Mucosa of descending colon (tissue), 3 donors: ENCODE data around the gene CTXN2. TPM values are rescaled to one million over a fixed set of nuclear protein-coding genes. Genes with fewer than 3 reads are reported as not detected.

Source experiments
- ATAC-seq: fragments of 200-7000 bp; cut with Tn5 transposase; one replicate; pipeline ENCODE4 v1.9.1; 2020; ENCODE audit warnings: mild to moderate bottlenecking, moderate library complexity
- DNase-seq, 3 donors: peaks; one replicate each; pipeline ENCODE4 v3.0.0-alpha.2; 2020
- H3K36me3 ChIP-seq: fragments of 200-600 bp; one replicate; pipeline ENCODE4 v1.8.0; 2021; ENCODE audit warnings: low read depth, mild to moderate bottlenecking
- H3K4me1 ChIP-seq: fragments of 200-600 bp; one replicate; pipeline ENCODE4 v1.8.0; 2021; ENCODE audit warnings: low read depth, mild to moderate bottlenecking
- H3K4me3 ChIP-seq: fragments of 200-600 bp; one replicate; pipeline ENCODE4 v1.8.0; 2021; ENCODE audit warnings: mild to moderate bottlenecking
- H3K9me3 ChIP-seq: fragments of 200-600 bp; one replicate; pipeline ENCODE4 v1.8.0; 2021; ENCODE audit warnings: mild to moderate bottlenecking
- intact Hi-C, 2 donors: fragments of 100-400 bp; cut with DNase I in 1 of 2; cut with micrococcal nuclease in 1 of 2; formaldehyde crosslinking; loops; one replicate each; pipeline versions ENCODE4 v1.11.0 to v1.11.1; 2022; cut with DNase I, micrococcal nuclease
- total RNA-seq, 3 donors: library from RNA; stranded (reverse); fragmentation: NEBNext Ultra II Directional in 2 of 3; extraction: Animal tissue kit (Norgen Biotek cat#: 25700) in 2 of 3; gene quantifications; one replicate each; pipeline versions ENCODE4 v1.2.1 to v1.2.4, GENCODE V29; 2021 to 2023
- TF ChIP-seq, protein P1 (sequence below): fragments of 200-600 bp; IDR thresholded peaks from one replicate; pipeline ENCODE4 v1.8.0; 2022; ENCODE audit warnings: antibody characterized with exemption, mild to moderate bottlenecking
- donor health status: DM: no; HTN: no; CAD: no; lungs with moderate emphysema.
- donor health status: DM: no; HTN: no; CAD: no.
- donor health status: DM: no; HTN: yes; CAD: no.

Gene CTXN2
- total RNA-seq, 3 donors from 2014 or later, result 0.16 TPM; not detected in 2

GRCh38 chr15:48221261-48221660, 29.8 kb downstream of the CTXN2 start:
- H3K4me3 ChIP-seq, result no peak overlapping the region
- H3K36me3 ChIP-seq, result no peaks in the 10 kb centered on the region
- H3K9me3 ChIP-seq, result no peaks in the 10 kb centered on the region
- intact Hi-C loops, result no loop called here
- DNase-seq (no peak), ATAC-seq (no peak)
- no peaks in the 10 kb centered on the region for H3K4me1 ChIP-seq
- TF ChIP-seq, protein P1, sequence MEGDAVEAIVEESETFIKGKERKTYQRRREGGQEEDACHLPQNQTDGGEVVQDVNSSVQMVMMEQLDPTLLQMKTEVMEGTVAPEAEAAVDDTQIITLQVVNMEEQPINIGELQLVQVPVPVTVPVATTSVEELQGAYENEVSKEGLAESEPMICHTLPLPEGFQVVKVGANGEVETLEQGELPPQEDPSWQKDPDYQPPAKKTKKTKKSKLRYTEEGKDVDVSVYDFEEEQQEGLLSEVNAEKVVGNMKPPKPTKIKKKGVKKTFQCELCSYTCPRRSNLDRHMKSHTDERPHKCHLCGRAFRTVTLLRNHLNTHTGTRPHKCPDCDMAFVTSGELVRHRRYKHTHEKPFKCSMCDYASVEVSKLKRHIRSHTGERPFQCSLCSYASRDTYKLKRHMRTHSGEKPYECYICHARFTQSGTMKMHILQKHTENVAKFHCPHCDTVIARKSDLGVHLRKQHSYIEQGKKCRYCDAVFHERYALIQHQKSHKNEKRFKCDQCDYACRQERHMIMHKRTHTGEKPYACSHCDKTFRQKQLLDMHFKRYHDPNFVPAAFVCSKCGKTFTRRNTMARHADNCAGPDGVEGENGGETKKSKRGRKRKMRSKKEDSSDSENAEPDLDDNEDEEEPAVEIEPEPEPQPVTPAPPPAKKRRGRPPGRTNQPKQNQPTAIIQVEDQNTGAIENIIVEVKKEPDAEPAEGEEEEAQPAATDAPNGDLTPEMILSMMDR, result no peak

GRCh38 chr15:48221885-48222284, 30.4 kb downstream of the CTXN2 start:
- ATAC-seq, result no peak
- no peaks in the 10 kb centered on the region for H3K9me3 ChIP-seq

DNA sequence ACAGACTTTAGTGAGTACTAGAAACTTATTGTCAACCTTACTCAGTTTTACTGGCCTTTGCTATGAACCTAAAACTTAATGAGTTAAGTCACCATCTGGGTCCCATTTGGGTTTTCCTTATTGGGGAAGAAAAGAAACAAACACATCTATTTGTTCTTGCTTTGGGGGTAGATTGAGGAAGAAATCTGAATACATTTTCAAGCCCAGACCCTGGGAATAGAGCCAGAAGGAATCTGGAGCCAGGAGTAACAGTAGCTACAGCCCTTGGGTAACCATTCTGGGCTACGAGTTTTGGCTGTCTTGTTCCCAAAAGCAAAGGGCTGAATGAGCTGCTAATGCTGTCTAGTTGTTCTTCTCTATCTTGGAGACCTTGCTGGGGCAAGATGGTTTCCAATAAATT, 31.2 kb downstream of the CTXN2 start:
- intact Hi-C loops, result no loop called here
- H3K9me3 ChIP-seq, result no peaks in the 10 kb centered on the region

More at GRCh38 chr15:48221885-48222284, 30.4 kb downstream of the CTXN2 start:
- Histone ChIP-seq H3K4me1 (no peaks in the 10 kb centered on the region), H3K36me3 (no peaks in the 10 kb centered on the region), H3K4me3 (no peak overlapping the region)
- intact Hi-C loops, result no loop called here
- no peak for DNase-seq
- TF ChIP-seq, protein P1, result no peak

GRCh38 chr15:48225771-48226170, 34.3 kb downstream of the CTXN2 start:
- TF ChIP-seq, protein P1, result no peak
- no peaks in the 10 kb centered on the region for H3K4me1 ChIP-seq
- intact Hi-C loops, result no loop called here
- DNase-seq (no peak), ATAC-seq (no peak)
- no peak overlapping the region for H3K4me3 ChIP-seq
- H3K9me3 ChIP-seq, result no peaks in the 10 kb centered on the region
- no peaks in the 10 kb centered on the region for H3K36me3 ChIP-seq

More for the DNA sequence above, 31.2 kb downstream of the CTXN2 start:
- ATAC-seq (no peak), DNase-seq (no peak)
- TF ChIP-seq, protein P1, result no peak
- Histone ChIP-seq H3K36me3 (no peaks in the 10 kb centered on the region), H3K4me1 (no peaks in the 10 kb centered on the region), H3K4me3 (no peak overlapping the region)

GRCh38 chr15:48230498-48230897, 39.0 kb downstream of the CTXN2 start:
- Histone ChIP-seq H3K9me3 (no peaks in the 10 kb centered on the region), H3K4me1 (no peaks in the 10 kb centered on the region), H3K4me3 (no peak overlapping the region), H3K36me3 (no peaks in the 10 kb centered on the region)
- ATAC-seq (no peak), DNase-seq (no peak)
- TF ChIP-seq, protein P1, result no peak
- intact Hi-C loops, result no loop called here

DNA sequence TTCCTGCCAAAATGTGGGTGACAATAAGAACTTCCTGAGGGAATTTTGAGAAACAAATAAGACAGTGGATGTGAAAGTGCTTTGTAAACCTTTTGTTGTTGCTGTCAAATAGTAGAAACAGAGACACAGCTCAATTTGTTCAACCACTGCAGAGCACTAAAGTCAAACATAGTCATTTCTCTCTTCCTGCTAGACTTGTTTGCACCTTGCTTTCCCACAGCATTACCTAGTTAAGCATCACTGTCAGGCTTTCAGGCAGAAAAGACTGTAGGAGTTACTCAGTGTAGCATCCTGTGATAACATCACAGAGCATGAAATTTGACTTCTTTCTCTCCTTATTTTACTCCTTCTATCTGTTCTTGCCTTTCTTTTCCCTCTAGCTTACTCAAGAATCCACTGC, 41.8 kb downstream of the CTXN2 start:
- no peaks in the 10 kb centered on the region for H3K9me3 ChIP-seq
- ATAC-seq, result no peak
- H3K36me3 ChIP-seq, result no peaks in the 10 kb centered on the region
- TF ChIP-seq, protein P1, result no peak
- intact Hi-C loops, result no loop called here
- no peaks in the 10 kb centered on the region for H3K4me1 ChIP-seq
- no peak for DNase-seq
- no peak overlapping the region for H3K4me3 ChIP-seq
